Measurements from ENCODE around the gene ADRA2B. TPM values are rescaled to one million over a fixed set of nuclear protein-coding genes. Genes with fewer than 3 reads are reported as not detected.

ADRA2B gene
- total RNA-seq, 1 experiment from 2014 or later, result 2.7 TPM

DNA sequence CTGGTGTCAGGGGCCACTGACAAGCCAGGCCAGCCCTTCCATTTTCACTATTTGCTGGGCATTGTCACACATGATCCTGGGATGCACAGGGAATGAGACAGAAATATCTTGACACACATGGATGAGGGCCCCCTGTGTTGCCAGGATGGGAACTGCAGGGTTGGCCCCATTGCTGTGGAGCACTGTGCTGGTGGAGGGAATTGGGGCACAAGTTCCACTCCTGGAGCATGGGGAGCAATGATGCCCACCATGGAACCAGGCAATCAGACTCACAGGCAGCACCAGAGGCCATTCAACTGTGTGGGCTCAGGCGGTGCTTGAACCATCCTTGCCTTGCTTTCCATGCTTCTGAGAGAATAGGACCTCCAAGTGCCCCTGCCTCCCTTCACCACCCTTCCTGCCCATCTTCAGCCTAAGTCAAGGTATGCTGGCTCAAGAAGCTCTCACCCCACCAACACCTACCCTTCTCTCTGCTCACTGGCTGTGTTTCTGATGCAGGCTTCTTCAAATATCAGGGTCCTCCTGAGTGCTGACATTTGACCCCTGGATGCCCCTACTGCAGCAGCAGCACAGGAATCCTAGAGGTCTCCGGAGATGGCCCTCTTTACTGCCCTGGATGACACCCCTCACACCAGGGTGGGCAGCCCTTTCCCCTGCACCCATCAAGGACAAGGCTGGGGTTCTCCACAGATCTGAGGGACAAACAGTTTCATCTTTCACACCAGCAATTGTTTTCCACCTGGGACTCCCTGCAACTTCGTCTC lies 11.0 kb downstream of the ADRA2B start:
- no peak overlapping the region for H4K8ac ChIP-seq (replicated peaks; ENCODE audit: insufficient read length, low read depth, low read length)
- no peak overlapping the region for H2BK12ac ChIP-seq (ENCODE audit: insufficient read length, low read depth, low read length)
- H3K18ac ChIP-seq (ENCODE audit: insufficient read length, low read depth, low read length), result no peak overlapping the region
- H3K79me1 ChIP-seq (ENCODE audit: insufficient read depth, low read depth, low read length, poor library complexity, severe bottlenecking), result no peaks in the 10 kb centered on the region
- H2BK5ac ChIP-seq (ENCODE audit: insufficient read length, low read length), result no peak overlapping the region
- no peak overlapping the region for H3K4me2 ChIP-seq (ENCODE audit: insufficient read depth, insufficient read length, low read length)
- H3K27me3 Mint-ChIP-seq (ENCODE audit: low read depth), result peaks cover 6% of the 10 kb centered on the region
- H3K36me3 Mint-ChIP-seq (ENCODE audit: insufficient read depth in 1 of 3, low read depth in 3 of 3), result peaks cover 5 to 8% (median 7%) of the 10 kb centered on the region in 3 experiments; a peak in 5 of 7 replicates
- no peaks in the 10 kb centered on the region for H3K79me2 ChIP-seq (ENCODE audit: insufficient read depth, low read length)
- H2BK15ac ChIP-seq (ENCODE audit: low read depth, low read length), result no peak overlapping the region
- no peak for TF ChIP-seq CTCF (conservative IDR thresholded peaks at IDR 0.05)
- no peak overlapping the region for H3K27ac ChIP-seq (ENCODE audit: insufficient read length, low read depth, low read length)
- H4K20me1 ChIP-seq (ENCODE audit: control insufficient read depth, insufficient read depth, insufficient read length), result no peaks in the 10 kb centered on the region
- no peak overlapping the region for H4K5ac ChIP-seq (ENCODE audit: insufficient read length, low read depth, low read length)
- H3K4me1 ChIP-seq (ENCODE audit: insufficient read depth, low read length), result peaks cover 6% of the 10 kb centered on the region; the same call in 1 of the 2 replicates
- no peak overlapping the region for H2AK5ac ChIP-seq (ENCODE audit: insufficient read length, low read length)
- no peak overlapping the region; a peak in 1 of 7 replicates for H3K27ac Mint-ChIP-seq
- no peak overlapping the region; a peak in 1 of 5 replicates for H3K4me3 Mint-ChIP-seq
- H3K4ac ChIP-seq (ENCODE audit: low read depth, low read length), result no peak overlapping the region
- DNase-seq, result no peak
- H3K14ac ChIP-seq (ENCODE audit: insufficient read depth, low read length), result no peak overlapping the region
- H3K9me3 ChIP-seq (ENCODE audit: control insufficient read depth, low read depth, low read length), result no peaks in the 10 kb centered on the region
- H3T11ph ChIP-seq (ENCODE audit: low read length), result no peak overlapping the region
- peaks cover 26 to 42% of the 10 kb centered on the region in 2 experiments for H3K4me1 Mint-ChIP-seq
- no peak overlapping the region for H3K56ac ChIP-seq (ENCODE audit: insufficient read length, low read depth, low read length)
- no peak overlapping the region for H3K23ac ChIP-seq (ENCODE audit: insufficient read length, low read depth, low read length)
- no peak overlapping the region for H2BK20ac ChIP-seq (ENCODE audit: low read depth, low read length, poor library complexity, severe bottlenecking)
- no CpG with 5 or more reads among the region's 3 CpGs for WGBS (ENCODE audit: extremely low coverage, insufficient read length, low lambda C conversion rate)
- peaks cover 9 to 11% of the 10 kb centered on the region in 2 experiments for H3K9me3 Mint-ChIP-seq
- no peak overlapping the region for H3K9ac ChIP-seq (ENCODE audit: extremely low read depth, insufficient read length, low read length)
- no peaks in the 10 kb centered on the region for H3K27me3 ChIP-seq (ENCODE audit: insufficient read depth, low read length)
- no peak overlapping the region for H2AFZ ChIP-seq (ENCODE audit: low read length)
- H4K91ac ChIP-seq (ENCODE audit: insufficient read length, low read depth, low read length), result no peak overlapping the region
- no peak overlapping the region for H2BK120ac ChIP-seq (ENCODE audit: low read depth, low read length, poor library complexity, severe bottlenecking)
- no peaks in the 10 kb centered on the region for H3K23me2 ChIP-seq (ENCODE audit: insufficient read length, low read depth, low read length, poor library complexity, severe bottlenecking)

Measured in H9 (cell line).